Measurements from ENCODE around the gene ADARB1. TPM values are rescaled to one million over a fixed set of nuclear protein-coding genes. Genes with fewer than 3 reads are reported as not detected.

ADARB1 gene
- total and polyA plus RNA-seq, 2 of the 4 experiments (the other 2 are of a cell fraction), result 39.8 to 47.3 TPM

DNA sequence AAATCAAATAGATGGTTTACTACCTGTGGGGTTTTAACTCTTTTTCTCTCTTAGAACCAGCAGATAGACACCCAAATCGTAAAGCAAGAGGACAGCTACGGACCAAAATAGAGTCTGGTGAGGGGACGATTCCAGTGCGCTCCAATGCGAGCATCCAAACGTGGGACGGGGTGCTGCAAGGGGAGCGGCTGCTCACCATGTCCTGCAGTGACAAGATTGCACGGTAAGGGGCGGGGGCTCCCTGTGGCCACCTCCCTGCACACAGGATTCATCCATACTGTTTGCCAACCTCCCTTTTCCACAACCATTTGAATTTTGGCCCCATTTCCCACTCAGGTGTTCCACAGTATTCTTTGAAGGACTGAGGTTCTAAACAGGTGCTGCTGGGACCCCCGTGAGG, 110.5 kb downstream of the ADARB1 start:
- H2AK5ac ChIP-seq (ENCODE audit: low read depth, low read length), result no peak overlapping the region
- H4K20me1 ChIP-seq (ENCODE audit: insufficient read depth, low read length), result peaks cover 5% of the 10 kb centered on the region
- no peak overlapping the region for H2BK120ac ChIP-seq (ENCODE audit: low read depth, low read length)
- H4K5ac ChIP-seq (ENCODE audit: low read depth, low read length), result no peak overlapping the region
- H4K91ac ChIP-seq (ENCODE audit: insufficient read depth, low read depth, low read length), result no peak overlapping the region
- dilution Hi-C loops (cut with HindIII; ENCODE audit: low sequenced_read_pairs, unreplicated experiment), result no loop called here
- H3K18ac ChIP-seq (ENCODE audit: low read depth, low read length), result no peak overlapping the region
- H3K9ac ChIP-seq (ENCODE audit: low read depth, low read length), result no peak overlapping the region
- no TSS peak for BruUV-seq (replicated peaks)
- H2BK20ac ChIP-seq (ENCODE audit: low read depth, low read length), result no peak overlapping the region
- no peak overlapping the region for H2BK5ac ChIP-seq (ENCODE audit: low read depth, low read length, poor library complexity, severe bottlenecking)
- ATAC-seq (ENCODE audit: low read depth) (no peak), DNase-seq (no peak)
- peaks cover 25% of the 10 kb centered on the region for H3K9me3 ChIP-seq (ENCODE audit: control insufficient read depth, insufficient read depth, low read length)
- in situ Hi-C loops (cut with MboI; ENCODE audit: low sequenced_read_pairs), result no loop called here
- ChIA-PET POLR2A (ENCODE audit: unreplicated experiment) (no interaction called here), CTCF (interaction anchor here (0.6 to 1.1 kb wide), 2 partner anchors 42 to 277 kb away, joined by 3 to 4 read pairs; no protein-coding TSS in a partner anchor)
- intact Hi-C loops (cut with micrococcal nuclease), result no loop called here
- H3K4me2 ChIP-seq (ENCODE audit: low read depth, low read length), result no peak overlapping the region
- peaks cover 5% of the 10 kb centered on the region; the same call in 1 of the 2 replicates for H3K9me1 ChIP-seq (ENCODE audit: insufficient read depth, low read length)
- H2AK9ac ChIP-seq (replicated peaks; ENCODE audit: low read depth, low read length, poor library complexity), result no peak overlapping the region
- no peak overlapping the region for H3K4ac ChIP-seq (ENCODE audit: low read depth, low read length)
- H3K4me3 ChIP-seq (ENCODE audit: insufficient read depth, low read depth, low read length), result no peak overlapping the region
- no peak overlapping the region for H2BK15ac ChIP-seq (ENCODE audit: low read depth, low read length)
- H3K36me3 ChIP-seq (ENCODE audit: control insufficient read depth, insufficient read depth, low read length), result peaks cover 54% of the 10 kb centered on the region
- H3K56ac ChIP-seq (ENCODE audit: extremely low read depth, insufficient read depth, low read length), result no peak overlapping the region
- no peak overlapping the region for H3K14ac ChIP-seq (replicated peaks; ENCODE audit: low read depth, low read length)
- no peak overlapping the region for H3K23ac ChIP-seq (ENCODE audit: low read depth, low read length)
- WGBS, 2 experiments (ENCODE audit: extremely low coverage in 2 of 2, insufficient read length in 1 of 2), result 94% methylated on average over 9 of the region's 11 CpGs; no CpG with 5 or more reads in 1 of the 2 experiments
- H3K4me1 ChIP-seq (ENCODE audit: control insufficient read depth, insufficient read depth, low read length), result no peaks in the 10 kb centered on the region; the same call in 1 of the 2 replicates
- H4K8ac ChIP-seq (ENCODE audit: low read depth in 2 of 2, low read length in 2 of 2), result no peak overlapping the region
- no peaks in the 10 kb centered on the region for H3K27me3 ChIP-seq (ENCODE audit: control insufficient read depth, insufficient read depth, low read length)
- H3K27ac ChIP-seq (ENCODE audit: insufficient read depth, low read length), result no peak overlapping the region
- TF ChIP-seq MAZ (IDR thresholded peaks at IDR 0.05; ENCODE audit: borderline replicate concordance, low read depth, low read length) (no peak), BHLHE40 (IDR thresholded peaks at IDR 0.05; ENCODE audit: low read depth, low read length) (no peak), POLR2A (IDR thresholded peaks at IDR 0.05; ENCODE audit: low read depth, low read length) (no peak), FOS (IDR thresholded peaks at IDR 0.05; ENCODE audit: low read depth, low read length) (no peak), MXI1 (IDR thresholded peaks at IDR 0.05; ENCODE audit: borderline replicate concordance, low read depth, low read length) (no peak), NFE2L2 (IDR thresholded peaks at IDR 0.05; ENCODE audit: low read depth, low read length) (no peak), RFX5 (IDR thresholded peaks at IDR 0.05; ENCODE audit: low read depth, low read length) (no peak), MAFK (IDR thresholded peaks at IDR 0.05; ENCODE audit: low read depth, low read length) (no peak), RCOR1 (IDR thresholded peaks at IDR 0.05; ENCODE audit: insufficient replicate concordance, low read length) (no peak), SMC3 (IDR thresholded peaks at IDR 0.05; ENCODE audit: low read depth, low read length) (no peak), CEBPB (IDR thresholded peaks at IDR 0.05; ENCODE audit: low read depth, low read length) (no peak)
- TF ChIP-seq, protein P1, sequence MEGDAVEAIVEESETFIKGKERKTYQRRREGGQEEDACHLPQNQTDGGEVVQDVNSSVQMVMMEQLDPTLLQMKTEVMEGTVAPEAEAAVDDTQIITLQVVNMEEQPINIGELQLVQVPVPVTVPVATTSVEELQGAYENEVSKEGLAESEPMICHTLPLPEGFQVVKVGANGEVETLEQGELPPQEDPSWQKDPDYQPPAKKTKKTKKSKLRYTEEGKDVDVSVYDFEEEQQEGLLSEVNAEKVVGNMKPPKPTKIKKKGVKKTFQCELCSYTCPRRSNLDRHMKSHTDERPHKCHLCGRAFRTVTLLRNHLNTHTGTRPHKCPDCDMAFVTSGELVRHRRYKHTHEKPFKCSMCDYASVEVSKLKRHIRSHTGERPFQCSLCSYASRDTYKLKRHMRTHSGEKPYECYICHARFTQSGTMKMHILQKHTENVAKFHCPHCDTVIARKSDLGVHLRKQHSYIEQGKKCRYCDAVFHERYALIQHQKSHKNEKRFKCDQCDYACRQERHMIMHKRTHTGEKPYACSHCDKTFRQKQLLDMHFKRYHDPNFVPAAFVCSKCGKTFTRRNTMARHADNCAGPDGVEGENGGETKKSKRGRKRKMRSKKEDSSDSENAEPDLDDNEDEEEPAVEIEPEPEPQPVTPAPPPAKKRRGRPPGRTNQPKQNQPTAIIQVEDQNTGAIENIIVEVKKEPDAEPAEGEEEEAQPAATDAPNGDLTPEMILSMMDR (conservative IDR thresholded peaks at IDR 0.05; ENCODE audit: low read depth, low read length), result no peak
- TF ChIP-seq, protein P2, sequence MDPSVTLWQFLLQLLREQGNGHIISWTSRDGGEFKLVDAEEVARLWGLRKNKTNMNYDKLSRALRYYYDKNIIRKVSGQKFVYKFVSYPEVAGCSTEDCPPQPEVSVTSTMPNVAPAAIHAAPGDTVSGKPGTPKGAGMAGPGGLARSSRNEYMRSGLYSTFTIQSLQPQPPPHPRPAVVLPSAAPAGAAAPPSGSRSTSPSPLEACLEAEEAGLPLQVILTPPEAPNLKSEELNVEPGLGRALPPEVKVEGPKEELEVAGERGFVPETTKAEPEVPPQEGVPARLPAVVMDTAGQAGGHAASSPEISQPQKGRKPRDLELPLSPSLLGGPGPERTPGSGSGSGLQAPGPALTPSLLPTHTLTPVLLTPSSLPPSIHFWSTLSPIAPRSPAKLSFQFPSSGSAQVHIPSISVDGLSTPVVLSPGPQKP (IDR thresholded peaks at IDR 0.05; ENCODE audit: borderline replicate concordance, low read depth, low read length), result no peak
- no peak overlapping the region for H2AFZ ChIP-seq (replicated peaks; ENCODE audit: low read length, poor library complexity)
- peaks cover 14 to 33% of the 10 kb centered on the region in 2 experiments for H3K79me1 ChIP-seq (ENCODE audit: low read depth in 1 of 2, low read length in 2 of 2)

Measured in IMR-90 (cell line).